GM13977 (cell line): Measurements from ENCODE around the gene AMIGO2.
"Not testable (repeated sequence)": the region's sequence is repeated elsewhere in the genome, so short reads cannot be mapped to it uniquely, and the experiment has no call there.

Source experiments
- DNase-seq: peaks from one replicate; pipeline ENCODE4 v3.0.0; 2012; ENCODE audit warnings: low spot score
- in situ Hi-C: fragments of 300-500 bp; cut with MboI; formaldehyde crosslinking; loops from one replicate; pipeline ENCODE4 v1.12.0; 2022; ENCODE audit warnings: low sequenced_read_pairs, low pct_unique_long_range_greater_than_20kb, mixed read lengths, inconsistent platforms; ENCODE audit not compliant: unreplicated experiment
- TF ChIP-seq, protein P1 (sequence below): IDR thresholded peaks from 2 replicates; pipeline ENCODE4 v1.5.1; 2012; ENCODE audit warnings: mild to moderate bottlenecking, control low read depth; ENCODE audit not compliant: insufficient read depth; ENCODE audit errors: extremely low read depth, missing control alignments

The AMIGO2 gene

GRCh38 chr12:47067771-47068431 is 11.9 kb downstream of the AMIGO2 start:
- in situ Hi-C loops, result no loop called here
- no peak for DNase-seq
- TF ChIP-seq, protein P1, sequence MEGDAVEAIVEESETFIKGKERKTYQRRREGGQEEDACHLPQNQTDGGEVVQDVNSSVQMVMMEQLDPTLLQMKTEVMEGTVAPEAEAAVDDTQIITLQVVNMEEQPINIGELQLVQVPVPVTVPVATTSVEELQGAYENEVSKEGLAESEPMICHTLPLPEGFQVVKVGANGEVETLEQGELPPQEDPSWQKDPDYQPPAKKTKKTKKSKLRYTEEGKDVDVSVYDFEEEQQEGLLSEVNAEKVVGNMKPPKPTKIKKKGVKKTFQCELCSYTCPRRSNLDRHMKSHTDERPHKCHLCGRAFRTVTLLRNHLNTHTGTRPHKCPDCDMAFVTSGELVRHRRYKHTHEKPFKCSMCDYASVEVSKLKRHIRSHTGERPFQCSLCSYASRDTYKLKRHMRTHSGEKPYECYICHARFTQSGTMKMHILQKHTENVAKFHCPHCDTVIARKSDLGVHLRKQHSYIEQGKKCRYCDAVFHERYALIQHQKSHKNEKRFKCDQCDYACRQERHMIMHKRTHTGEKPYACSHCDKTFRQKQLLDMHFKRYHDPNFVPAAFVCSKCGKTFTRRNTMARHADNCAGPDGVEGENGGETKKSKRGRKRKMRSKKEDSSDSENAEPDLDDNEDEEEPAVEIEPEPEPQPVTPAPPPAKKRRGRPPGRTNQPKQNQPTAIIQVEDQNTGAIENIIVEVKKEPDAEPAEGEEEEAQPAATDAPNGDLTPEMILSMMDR, result no peak

DNA sequence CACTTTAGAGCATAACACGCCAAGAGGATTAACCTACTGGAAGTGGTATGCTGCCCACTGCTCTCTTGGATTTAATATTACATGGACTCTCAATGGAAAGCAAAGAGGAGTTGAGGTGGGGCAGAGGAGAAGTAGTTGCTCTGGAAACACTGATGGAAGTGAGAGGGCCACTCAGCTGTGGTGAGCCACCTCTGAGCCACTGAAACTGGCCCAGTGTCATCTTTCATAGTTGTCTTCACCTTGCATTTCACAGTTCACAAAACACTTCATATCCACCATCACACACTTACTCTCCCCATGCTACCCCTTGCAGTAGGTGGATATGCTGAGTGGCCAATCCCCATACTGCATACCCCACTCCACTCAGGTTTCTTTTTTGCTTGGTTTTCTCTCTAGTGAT is 12.6 kb downstream of the AMIGO2 start:
- TF ChIP-seq, protein P1, result no peak
- DNase-seq, result no peak
- in situ Hi-C loops, result no loop called here

GRCh38 chr12:47066278-47067025 is 13.3 kb downstream of the AMIGO2 start:
- TF ChIP-seq, protein P1, result no peak
- in situ Hi-C loops, result no loop called here
- no peak for DNase-seq

- in situ Hi-C loops, result no loop called here
- TF ChIP-seq, protein P1, result no peak
- no peak for DNase-seq
These were observed 14.2 kb downstream of the AMIGO2 start for GRCh38 chr12:47065546-47065945.

DNA sequence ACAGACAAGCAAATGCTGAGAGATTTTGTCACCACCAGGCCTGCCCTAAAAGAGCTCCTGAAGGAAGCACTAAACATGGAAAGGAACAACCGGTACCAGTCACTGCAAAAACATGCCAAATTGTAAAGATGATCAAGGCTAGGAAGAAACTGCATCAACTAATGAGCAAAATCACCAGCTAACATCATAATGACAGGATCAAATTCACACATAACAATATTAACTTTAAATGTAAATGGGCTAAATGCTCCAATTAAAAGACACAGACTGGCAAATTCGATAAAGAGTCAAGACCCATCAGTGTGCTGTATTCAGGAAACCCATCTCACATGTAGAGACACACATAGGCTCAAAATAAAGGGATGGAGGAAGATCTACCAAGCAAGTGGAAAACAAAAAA is 21.1 kb downstream of the AMIGO2 start:
- not testable (repeated sequence) for DNase-seq

GRCh38 chr12:47056944-47057343 is 22.8 kb downstream of the AMIGO2 start:
- in situ Hi-C loops, result not testable (repeated sequence)

More for the DNA sequence above, 21.1 kb downstream of the AMIGO2 start:
- in situ Hi-C loops, result not testable (repeated sequence)

DNA sequence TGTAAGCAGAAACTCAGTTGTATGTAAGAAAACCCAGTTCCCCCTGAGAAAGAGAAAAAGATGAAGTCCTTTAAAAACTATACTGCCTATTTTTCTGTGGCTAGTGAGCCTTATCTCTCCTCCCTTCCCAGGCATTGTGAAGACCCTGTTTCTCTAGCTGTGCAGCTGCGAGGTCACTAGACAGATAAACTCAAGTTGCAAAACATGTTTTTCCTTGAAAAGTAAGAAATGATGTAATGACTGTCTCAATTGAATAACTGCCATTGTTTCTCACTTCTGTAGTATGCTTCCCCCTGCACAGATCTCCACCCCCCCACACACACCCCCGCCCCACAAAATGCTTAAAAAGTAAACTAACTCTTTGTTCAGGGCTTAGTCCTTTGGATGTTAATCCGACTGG is 23.9 kb downstream of the AMIGO2 start:
- in situ Hi-C loops, DNase-seq: not testable (repeated sequence)

More at GRCh38 chr12:47056944-47057343, 22.8 kb downstream of the AMIGO2 start:
- not testable (repeated sequence) for DNase-seq

DNA sequence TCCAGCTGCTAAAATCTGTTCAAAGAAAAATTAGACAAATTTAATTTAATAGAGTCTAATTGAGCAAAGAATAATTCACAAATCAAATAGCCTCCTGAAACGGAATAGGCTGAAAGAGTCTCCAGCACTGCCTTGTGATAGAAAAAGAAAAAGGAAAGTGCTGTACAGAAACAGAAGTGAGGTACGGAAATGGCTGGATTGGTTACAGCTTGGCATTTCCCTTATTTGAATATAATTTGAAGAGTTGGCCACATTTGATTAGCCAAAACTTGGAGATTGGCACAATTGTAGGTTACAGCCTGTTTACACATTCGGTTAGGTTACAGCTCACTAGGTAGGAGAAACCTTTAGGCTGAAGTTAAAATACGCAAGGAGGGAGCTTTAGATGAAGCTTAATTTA is 25.1 kb downstream of the AMIGO2 start:
- in situ Hi-C loops, result no loop called here
- TF ChIP-seq, protein P1, result no peak
- DNase-seq, result no peak
